Breast epithelium (tissue), 4 donors: ENCODE measurements around the gene CALHM1. TPM values are rescaled to one million over a fixed set of nuclear protein-coding genes. Genes with fewer than 3 reads are reported as not detected.
A peak's percentile ranks its signal among the peaks of the same experiment; 100 is the strongest.

Source experiments
- DNase-seq, 2 donors: peaks; one replicate each; pipeline ENCODE4 v3.0.0-alpha.2; 2019; ENCODE audit warnings: low spot score in 2 of 2
- H3K27ac ChIP-seq, 2 donors: fragments of 200-600 bp; sonication (generic) in 1 of 2; one replicate each; pipeline ENCODE4 v1.5.1; 2016 to 2019; ENCODE audit warnings: mild to moderate bottlenecking in 1 of 2
- H3K27me3 ChIP-seq, 2 donors: fragments of 200-600 bp; sonication (generic) in 1 of 2; one replicate each; pipeline versions ENCODE4 v1.5.1 to v1.6.0; 2017 to 2019; ENCODE audit warnings: control low read depth in 1 of 2, mild to moderate bottlenecking in 1 of 2
- H3K36me3 ChIP-seq: fragments of 200-600 bp; one replicate; pipeline ENCODE4 v1.5.1; 2019
- H3K4me1 ChIP-seq, 2 donors: fragments of 200-600 bp; sonication (generic); one replicate each; pipeline ENCODE4 v1.5.1; 2016 to 2019; ENCODE audit warnings: control low read depth in 1 of 2
- H3K4me3 ChIP-seq, 3 donors: fragments of 200-600 bp; sonication (generic); 1 replicate in 2 of 3; 2 replicates in 1 of 3; pipeline ENCODE4 v1.5.1; 2016 to 2019; ENCODE audit warnings: mild to moderate bottlenecking in 3 of 3, moderate library complexity in 2 of 3
- H3K9me3 ChIP-seq, 2 donors: fragments of 200-600 bp; sonication (generic) in 1 of 2; one replicate each; pipeline ENCODE4 v1.5.1; 2016 to 2019; ENCODE audit warnings: control low read depth in 1 of 2
- POLR2A ChIP-seq: fragments of 450-650 bp; IDR thresholded peaks from one replicate; pipeline ENCODE4 v1.6.1; 2016; ENCODE audit warnings: antibody characterized with exemption, mild to moderate bottlenecking, moderate library complexity
- POLR2AphosphoS5 ChIP-seq, 3 donors: sonication (generic); formaldehyde crosslinking; IDR thresholded peaks; one replicate each; pipeline ENCODE4 v1.6.1; 2017; ENCODE audit warnings: antibody characterized with exemption in 3 of 3
- intact Hi-C: fragments of 100-400 bp; cut with DNase I; formaldehyde crosslinking; loops from one replicate; pipeline ENCODE4 v1.15.1; 2023; ENCODE audit warnings: low total_unique reads
- total RNA-seq, 3 donors: library from RNA; depleted of rRNA; stranded (reverse); fragments of >200 nt; gene quantifications; one replicate each; pipeline ENCODE4 v1.1.0, GENCODE V29; 2016
- TF ChIP-seq, protein P1 (sequence below), 3 donors: fragments of 450-650 bp; IDR thresholded peaks; one replicate each; pipeline ENCODE4 v1.5.1; 2016 to 2017; ENCODE audit warnings: antibody characterized with exemption in 3 of 3, mild to moderate bottlenecking in 3 of 3, moderate library complexity in 3 of 3

CALHM1 gene
- total RNA-seq, 3 donors from 2014 or later, result not detected

DNA sequence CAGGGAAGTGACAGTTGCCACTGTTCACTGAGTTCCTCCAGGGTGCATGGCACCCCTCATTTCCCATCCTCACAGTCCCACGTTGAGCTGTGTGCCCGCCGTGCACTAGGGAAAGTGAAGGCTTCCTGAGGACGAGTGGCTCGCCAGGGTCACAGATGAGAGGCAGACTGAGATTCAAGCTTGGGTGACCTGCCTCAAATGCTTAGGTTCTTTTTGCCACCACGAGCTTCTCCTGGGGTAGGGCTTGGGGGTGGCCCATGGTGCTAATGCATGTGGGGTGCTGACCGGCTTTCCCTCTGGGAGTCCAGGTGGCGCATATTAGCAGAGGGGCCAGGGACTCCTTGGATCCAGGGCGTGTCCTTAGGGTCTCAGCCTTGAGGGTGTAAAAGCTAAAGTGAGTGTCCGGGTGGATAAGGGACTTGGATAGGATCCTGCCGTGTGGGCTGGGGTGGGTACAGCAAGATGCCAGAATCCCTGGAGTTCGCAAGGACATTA is 8.5 kb downstream of the CALHM1 start:
- Histone ChIP-seq H3K4me1 (peaks cover 16 to 21% of the 10 kb centered on the region in 2 donors), H3K4me3 (peak overlapping the region; percentile 68 to 91 (median 79)), H3K27me3 (no peaks in the 10 kb centered on the region), H3K27ac (peak overlapping the region; percentile 83 to 97), H3K36me3 (no peaks in the 10 kb centered on the region), H3K9me3 (no peaks in the 10 kb centered on the region)
- TF ChIP-seq, protein P1, sequence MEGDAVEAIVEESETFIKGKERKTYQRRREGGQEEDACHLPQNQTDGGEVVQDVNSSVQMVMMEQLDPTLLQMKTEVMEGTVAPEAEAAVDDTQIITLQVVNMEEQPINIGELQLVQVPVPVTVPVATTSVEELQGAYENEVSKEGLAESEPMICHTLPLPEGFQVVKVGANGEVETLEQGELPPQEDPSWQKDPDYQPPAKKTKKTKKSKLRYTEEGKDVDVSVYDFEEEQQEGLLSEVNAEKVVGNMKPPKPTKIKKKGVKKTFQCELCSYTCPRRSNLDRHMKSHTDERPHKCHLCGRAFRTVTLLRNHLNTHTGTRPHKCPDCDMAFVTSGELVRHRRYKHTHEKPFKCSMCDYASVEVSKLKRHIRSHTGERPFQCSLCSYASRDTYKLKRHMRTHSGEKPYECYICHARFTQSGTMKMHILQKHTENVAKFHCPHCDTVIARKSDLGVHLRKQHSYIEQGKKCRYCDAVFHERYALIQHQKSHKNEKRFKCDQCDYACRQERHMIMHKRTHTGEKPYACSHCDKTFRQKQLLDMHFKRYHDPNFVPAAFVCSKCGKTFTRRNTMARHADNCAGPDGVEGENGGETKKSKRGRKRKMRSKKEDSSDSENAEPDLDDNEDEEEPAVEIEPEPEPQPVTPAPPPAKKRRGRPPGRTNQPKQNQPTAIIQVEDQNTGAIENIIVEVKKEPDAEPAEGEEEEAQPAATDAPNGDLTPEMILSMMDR (IDR thresholded peaks at IDR 0.05), result no peak
- TF ChIP-seq POLR2AphosphoS5 (IDR thresholded peaks at IDR 0.05) (no peak), POLR2A (no peak)
- intact Hi-C loops, result no loop called here
- no peak for DNase-seq

DNA sequence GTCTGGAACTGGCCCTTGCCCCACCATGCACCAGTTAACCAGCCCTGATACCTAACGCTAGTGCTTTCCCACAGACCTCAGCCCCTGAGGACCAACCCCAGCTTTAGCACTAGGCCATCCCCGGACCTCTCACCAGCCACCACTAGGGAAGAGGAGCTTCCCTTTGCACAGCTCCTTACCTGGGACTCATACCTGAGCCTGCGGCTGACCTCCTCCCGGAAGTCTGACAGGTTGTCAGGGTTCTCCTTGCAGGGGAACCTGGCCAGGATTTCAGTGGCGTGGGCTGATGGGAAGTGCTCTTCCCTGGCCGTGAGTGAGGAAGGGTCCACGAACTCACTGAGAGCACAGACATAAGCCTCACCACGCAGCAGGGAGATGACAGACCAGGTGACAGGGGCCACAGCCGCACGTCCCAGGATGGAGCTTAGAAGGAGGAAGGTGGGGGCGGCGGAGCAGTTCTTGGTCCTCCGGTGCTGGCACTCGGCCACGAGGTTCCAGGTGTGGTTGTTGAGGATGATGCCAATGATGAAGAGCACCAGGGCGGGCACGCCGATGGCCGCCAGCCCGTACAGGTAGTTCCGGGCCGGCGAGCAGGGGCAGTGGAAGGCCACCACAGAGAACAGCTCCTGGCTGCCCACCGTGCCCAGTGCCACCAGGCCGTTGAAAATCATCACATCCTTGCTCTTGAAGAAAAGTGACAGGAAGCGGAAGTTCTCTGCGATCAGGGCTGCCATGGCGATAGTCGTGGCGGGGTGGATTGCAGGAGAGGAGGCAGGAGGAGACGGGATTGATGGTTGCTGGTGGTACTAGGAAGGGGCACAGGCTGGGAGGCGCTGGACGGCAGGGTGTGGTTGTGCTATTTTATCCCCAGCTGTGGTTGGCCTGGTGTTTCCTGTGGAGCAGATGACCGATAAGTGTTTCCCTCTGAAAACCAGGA is 9.2 kb downstream of the CALHM1 start:
- no peak for DNase-seq
- peak overlapping the region; percentile 68 to 91 (median 79) for H3K4me3 ChIP-seq
- TF ChIP-seq POLR2A (no peak), POLR2AphosphoS5 (IDR thresholded peaks at IDR 0.05) (no peak)
- TF ChIP-seq, protein P1 (IDR thresholded peaks at IDR 0.05), result no peak
- H3K27ac ChIP-seq, result peak overlapping the region; percentile 83 to 97
- no peaks in the 10 kb centered on the region for H3K36me3 ChIP-seq
- intact Hi-C loops, result no loop called here
- no peaks in the 10 kb centered on the region for H3K9me3 ChIP-seq
- no peaks in the 10 kb centered on the region for H3K27me3 ChIP-seq
- H3K4me1 ChIP-seq, result peaks cover 16 to 21% of the 10 kb centered on the region in 2 donors

- intact Hi-C loops, result no loop called here
- peaks cover 16 to 21% of the 10 kb centered on the region in 2 donors for H3K4me1 ChIP-seq
- H3K27ac ChIP-seq, result peak overlapping the region; percentile 83 to 97
- H3K4me3 ChIP-seq, result peak overlapping the region in 2 of 3 donors; percentile 79 to 91
- no peaks in the 10 kb centered on the region for H3K27me3 ChIP-seq
- no peak for DNase-seq
- H3K9me3 ChIP-seq, result no peaks in the 10 kb centered on the region
- TF ChIP-seq POLR2AphosphoS5 (IDR thresholded peaks at IDR 0.05), result peak in 2 of 3 donors; percentile 35 to 74
- TF ChIP-seq, protein P1 (IDR thresholded peaks at IDR 0.05), result no peak
- H3K36me3 ChIP-seq, result no peaks in the 10 kb centered on the region
Measured at GRCh38 chr10:103448746-103449145, 10.0 kb downstream of the CALHM1 start.

GRCh38 chr10:103447187-103447586 is 11.5 kb downstream of the CALHM1 start:
- Histone ChIP-seq H3K9me3 (no peaks in the 10 kb centered on the region), H3K27me3 (no peaks in the 10 kb centered on the region), H3K4me3 (no peak overlapping the region), H3K4me1 (peaks cover 13 to 21% of the 10 kb centered on the region in 2 donors), H3K36me3 (no peaks in the 10 kb centered on the region), H3K27ac (peak overlapping the region; percentile 83 to 94)
- intact Hi-C loops, result no loop called here
- TF ChIP-seq POLR2AphosphoS5 (IDR thresholded peaks at IDR 0.05) (no peak), POLR2A (no peak)
- TF ChIP-seq, protein P1 (IDR thresholded peaks at IDR 0.05), result no peak
- no peak for DNase-seq
